ENCODE data around the gene DLL3.
"Not testable (repeated sequence)": the region's sequence is repeated elsewhere in the genome, so short reads cannot be mapped to it uniquely, and the experiment has no call there.

DLL3 gene, protein sequence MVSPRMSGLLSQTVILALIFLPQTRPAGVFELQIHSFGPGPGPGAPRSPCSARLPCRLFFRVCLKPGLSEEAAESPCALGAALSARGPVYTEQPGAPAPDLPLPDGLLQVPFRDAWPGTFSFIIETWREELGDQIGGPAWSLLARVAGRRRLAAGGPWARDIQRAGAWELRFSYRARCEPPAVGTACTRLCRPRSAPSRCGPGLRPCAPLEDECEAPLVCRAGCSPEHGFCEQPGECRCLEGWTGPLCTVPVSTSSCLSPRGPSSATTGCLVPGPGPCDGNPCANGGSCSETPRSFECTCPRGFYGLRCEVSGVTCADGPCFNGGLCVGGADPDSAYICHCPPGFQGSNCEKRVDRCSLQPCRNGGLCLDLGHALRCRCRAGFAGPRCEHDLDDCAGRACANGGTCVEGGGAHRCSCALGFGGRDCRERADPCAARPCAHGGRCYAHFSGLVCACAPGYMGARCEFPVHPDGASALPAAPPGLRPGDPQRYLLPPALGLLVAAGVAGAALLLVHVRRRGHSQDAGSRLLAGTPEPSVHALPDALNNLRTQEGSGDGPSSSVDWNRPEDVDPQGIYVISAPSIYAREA

GRCh38 chr19:39498798-39499642 is at the start of gene DLL3:
Gene DLL3, plus strand, starts transcription at chr19:39498947. Its CDS starts 28 bp downstream, at chr19:39498975.
- peak; percentile 61 for DNase-seq

DNA sequence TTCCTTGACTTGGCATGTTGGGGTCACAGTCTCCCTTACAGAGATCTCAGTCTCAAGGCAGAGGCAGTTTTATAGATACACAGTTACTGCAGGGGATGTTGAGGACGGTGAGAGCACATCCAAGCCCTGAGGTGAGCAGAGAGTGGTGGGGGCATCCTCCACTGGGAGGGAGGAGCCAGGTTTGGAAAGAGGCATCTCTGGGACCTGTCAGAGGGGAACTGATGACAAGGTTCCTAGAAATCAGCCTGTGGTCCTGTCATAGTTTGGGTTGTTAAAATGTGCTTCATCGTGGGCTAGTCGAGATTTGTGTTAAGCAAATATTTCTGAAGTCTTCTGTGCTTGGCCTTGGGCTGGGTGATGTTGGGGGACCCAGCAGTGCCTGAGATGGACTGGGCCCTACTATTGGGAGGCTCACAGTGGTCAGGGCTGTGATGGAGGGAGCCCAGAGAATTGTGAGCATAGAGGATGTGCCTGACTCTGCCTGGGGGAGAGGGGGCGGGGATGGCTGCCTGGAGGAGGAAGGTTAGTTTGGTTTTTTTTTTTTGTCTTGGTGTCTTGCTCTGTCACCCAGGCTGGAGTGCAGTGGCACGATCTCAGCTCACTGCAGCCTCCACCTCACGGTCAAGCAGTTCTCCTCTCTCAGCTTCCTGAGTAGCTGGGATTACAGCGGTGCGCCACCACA is 49.5 kb upstream of the DLL3 start:
- no peak for DNase-seq

- DNase-seq = not testable (repeated sequence)
These were observed 47.5 kb upstream of the DLL3 start for GRCh38 chr19:39451257-39451656.

DNA sequence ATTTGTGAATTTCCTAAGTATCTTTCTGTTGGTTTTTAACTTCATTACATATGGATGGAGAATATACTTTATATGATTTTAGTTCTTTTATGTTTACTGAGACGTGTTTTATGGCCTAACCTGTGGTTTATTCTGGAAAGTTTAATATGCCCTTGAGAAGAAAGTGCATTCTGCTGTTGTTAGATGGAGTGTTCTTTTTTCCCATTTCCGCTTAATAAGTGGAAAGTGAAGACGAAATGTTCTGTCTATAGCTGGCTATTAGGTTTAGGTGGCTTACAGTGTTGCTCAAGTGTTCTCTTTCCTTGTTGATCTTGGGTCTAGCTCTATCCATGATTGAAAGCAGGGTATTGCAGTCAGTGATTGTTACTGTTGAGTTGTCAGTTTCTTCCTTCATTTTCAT is 35.3 kb upstream of the DLL3 start:
- no peak for DNase-seq

DNA sequence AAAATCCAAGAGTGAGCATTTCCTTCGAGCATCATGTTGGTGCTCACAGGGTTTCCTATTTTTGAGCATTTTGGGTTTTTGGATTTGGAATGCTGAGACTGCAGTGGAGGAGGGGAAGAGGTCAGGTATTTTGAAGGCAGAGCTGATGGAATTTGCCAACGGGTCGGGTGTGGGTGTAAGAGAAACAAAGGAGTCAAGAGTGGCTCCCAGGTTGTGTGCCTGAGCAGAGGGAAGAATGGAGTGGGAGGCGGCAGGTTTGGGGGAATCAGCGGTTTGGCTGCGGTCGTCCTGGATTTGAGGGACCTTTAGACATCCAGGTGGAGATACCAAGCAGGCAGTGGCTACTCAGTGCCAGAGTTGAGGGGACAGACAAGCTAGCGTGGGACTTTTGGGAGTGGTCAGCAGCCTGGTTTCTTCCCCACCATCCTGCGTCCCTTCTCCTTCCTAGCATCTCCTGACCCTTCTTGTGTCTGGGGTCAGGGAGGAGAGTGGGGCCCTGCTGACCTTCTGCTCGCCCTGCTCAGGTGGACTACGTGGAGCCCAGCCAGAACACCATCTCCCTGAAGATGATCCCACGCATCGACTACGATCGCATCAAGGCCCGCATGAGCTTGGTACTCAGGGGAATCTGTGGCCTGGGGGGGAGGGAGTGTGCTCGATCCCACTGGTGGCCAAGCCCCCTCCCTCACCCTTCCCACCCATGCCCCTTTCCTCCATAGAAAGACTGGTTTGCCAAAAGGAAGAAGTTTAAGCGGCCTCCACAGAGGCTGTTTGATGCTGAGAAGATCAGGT is 32.6 kb upstream of the DLL3 start:
- DNase-seq = no peak

- DNase-seq = no peak
These were observed 30.8 kb upstream of the DLL3 start for GRCh38 chr19:39467941-39468340.

DNA sequence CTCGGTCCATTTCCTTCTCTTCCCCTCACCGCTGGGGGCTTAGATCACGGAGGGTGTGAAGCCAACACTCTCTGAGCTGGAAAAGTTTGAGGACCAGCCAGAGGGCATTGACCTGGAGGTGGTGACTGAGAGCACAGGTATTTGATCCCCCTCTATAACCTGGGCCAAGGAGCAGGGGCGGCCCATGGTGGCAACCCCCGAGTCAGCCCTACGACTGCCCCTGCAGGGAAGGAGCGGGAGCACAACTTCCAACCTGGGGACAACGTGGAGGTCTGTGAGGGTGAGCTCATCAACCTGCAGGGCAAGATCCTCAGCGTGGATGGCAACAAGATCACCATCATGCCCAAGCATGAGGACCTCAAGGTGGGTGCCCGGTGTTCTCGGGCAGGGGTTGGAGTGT is 29.7 kb upstream of the DLL3 start:
- no peak for DNase-seq

DNA sequence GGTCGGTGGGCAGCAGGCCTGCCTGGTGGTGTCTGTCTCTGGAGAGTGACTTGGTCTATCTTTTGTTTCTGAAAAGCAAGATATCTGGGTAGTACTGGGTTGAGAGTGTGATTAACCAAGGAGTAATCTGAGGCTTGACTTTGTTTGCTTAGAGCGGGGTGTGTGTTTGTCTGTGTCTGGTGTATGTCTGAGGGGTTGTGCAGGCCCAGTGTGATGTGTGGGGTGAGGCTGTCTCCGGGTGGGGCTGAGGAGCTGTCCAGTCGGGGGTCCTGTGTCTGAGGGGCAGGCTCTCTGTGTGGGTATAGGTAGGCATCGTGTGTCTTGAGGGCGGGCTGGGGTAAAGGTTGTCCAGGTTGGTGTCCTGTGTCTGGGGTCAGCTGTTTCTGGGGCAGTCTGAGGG is 29.2 kb upstream of the DLL3 start:
- no peak for DNase-seq

- no peak for DNase-seq
These were observed 27.9 kb upstream of the DLL3 start for GRCh38 chr19:39470724-39471339.

- no peak for DNase-seq
These were observed 26.8 kb upstream of the DLL3 start for GRCh38 chr19:39471756-39472536.

- no peak for DNase-seq
These were observed 25.9 kb upstream of the DLL3 start for GRCh38 chr19:39472746-39473442.

DNA sequence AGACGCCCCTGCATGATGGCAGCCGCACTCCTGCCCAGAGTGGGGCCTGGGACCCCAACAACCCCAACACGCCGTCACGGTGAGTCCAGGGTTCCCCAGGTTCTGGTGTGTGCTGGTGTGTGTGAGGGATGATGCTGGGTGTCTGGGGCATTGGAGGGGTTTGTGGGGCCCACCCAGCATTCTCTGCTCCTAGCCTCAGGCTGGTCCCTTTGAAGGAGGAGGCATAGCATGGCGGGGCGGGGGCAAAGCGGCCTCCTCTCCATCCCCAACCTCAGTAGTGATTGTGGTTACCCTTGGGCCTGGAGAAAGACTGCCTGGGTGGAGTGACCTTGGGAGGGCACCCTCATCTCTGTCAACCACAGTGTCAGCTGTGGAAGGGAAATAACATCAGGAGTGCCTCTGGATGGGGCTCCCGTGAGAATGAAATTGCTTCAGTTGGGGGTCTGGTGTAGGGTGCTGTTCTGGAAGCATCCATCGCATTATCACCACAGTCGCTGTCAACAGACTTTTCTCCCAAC is 25.2 kb upstream of the DLL3 start:
- DNase-seq = no peak

- peak; percentile 30 for DNase-seq
These were observed 24.6 kb upstream of the DLL3 start for GRCh38 chr19:39474139-39474620.

DNA sequence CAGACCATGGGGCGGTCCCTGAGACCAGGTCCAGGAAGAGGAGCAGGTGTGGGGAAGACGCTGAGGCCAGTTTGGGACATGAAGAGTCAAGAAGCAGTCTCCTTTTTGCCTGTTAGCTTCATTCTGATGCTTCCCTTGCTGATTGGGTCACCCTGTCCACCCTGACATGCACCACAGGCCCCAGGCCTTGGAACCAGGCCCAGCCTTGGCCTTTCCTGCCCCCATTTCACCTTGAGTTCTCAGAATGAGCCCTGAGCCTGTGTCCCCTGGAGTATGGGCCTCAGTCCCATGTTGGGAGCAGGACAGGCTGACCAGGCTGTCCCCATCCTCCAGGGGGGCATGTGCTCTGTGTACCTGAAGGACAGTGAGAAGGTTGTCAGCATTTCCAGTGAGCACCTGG is 23.0 kb upstream of the DLL3 start:
- no peak for DNase-seq

- not testable (repeated sequence) for DNase-seq
These were observed 19.4 kb upstream of the DLL3 start for GRCh38 chr19:39479319-39479801.

- no peak for DNase-seq
These were observed 18.8 kb upstream of the DLL3 start for GRCh38 chr19:39479916-39480315.

GRCh38 chr19:39480337-39481228 is 18.2 kb upstream of the DLL3 start, which contains the start of gene TIMM50:
Gene TIMM50, plus strand, starts transcription at chr19:39480838. Its CDS starts 16 bp downstream, at chr19:39480854.
- peak; percentile 96 for DNase-seq

DNA sequence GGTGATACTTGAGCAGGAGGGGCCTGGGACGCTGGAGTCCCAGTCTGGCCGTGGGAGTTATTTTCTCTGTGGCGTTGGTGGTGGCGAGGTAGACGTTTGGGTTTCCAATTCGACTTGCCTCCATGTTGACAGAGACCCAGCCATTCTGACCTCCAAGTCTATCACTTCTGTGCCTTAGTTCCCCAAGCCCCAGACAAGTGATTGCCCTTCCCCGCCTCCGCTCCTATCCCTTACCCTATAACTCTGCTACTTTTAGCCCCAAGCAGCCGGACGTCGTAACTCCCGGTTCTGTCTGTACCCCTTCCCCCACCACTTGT is 17.6 kb upstream of the DLL3 start:
- DNase-seq = no peak

- no peak for DNase-seq
These were observed 17.1 kb upstream of the DLL3 start for GRCh38 chr19:39481676-39482075.

Measured in NCI-H526 treated with DMSO at 0.1 percent for 48 hours (cell line).